HepG2 (cell line): ENCODE measurements around the gene CTU2. TPM values are rescaled to one million over a fixed set of nuclear protein-coding genes. Genes with fewer than 3 reads are reported as not detected.

Experiments used
- BHLHE40 ChIP-seq: IDR thresholded peaks from 2 replicates; pipeline ENCODE4 v1.6.1; 2011; ENCODE audit warnings: low read length, improper control_type of control experiment
- CHD2 ChIP-seq: IDR thresholded peaks from 2 replicates; pipeline ENCODE4 v1.6.1; 2011; ENCODE audit warnings: low read depth, low read length, improper control_type of control experiment
- CREBL2 ChIP-seq: sonication (generic); formaldehyde crosslinking; IDR thresholded peaks from 2 replicates; pipeline ENCODE4 v1.8.1; 2023; ENCODE audit warnings: missing genetic modification reagents, mild to moderate bottlenecking, borderline replicate concordance
- DPF2 ChIP-seq: sonication (generic); formaldehyde crosslinking; IDR thresholded peaks from 2 replicates; pipeline ENCODE4 v1.4.0; 2020; ENCODE audit warnings: mild to moderate bottlenecking, low read depth, missing genetic modification reagents, borderline replicate concordance
- KDM3A ChIP-seq: IDR thresholded peaks from 2 replicates; pipeline ENCODE4 v1.6.1; 2018; ENCODE audit warnings: low read depth, missing compliant biosample characterization
- MTA1 ChIP-seq: sonication (generic); formaldehyde crosslinking; IDR thresholded peaks from 2 replicates; pipeline ENCODE4 v1.4.0; 2020; ENCODE audit warnings: missing genetic modification reagents, mild to moderate bottlenecking, borderline replicate concordance
- NFAT5 ChIP-seq: sonication (generic); formaldehyde crosslinking; IDR thresholded peaks from 2 replicates; pipeline ENCODE4 v1.4.0; 2020; ENCODE audit warnings: missing genetic modification reagents
- NFE2L2 ChIP-seq: fragments of 150-350 bp; IDR thresholded peaks from 2 replicates; pipeline ENCODE4 v1.6.1; 2014; ENCODE audit warnings: low read length
- NKX3-1 ChIP-seq: sonication (generic); formaldehyde crosslinking; IDR thresholded peaks from 2 replicates; pipeline ENCODE4 v1.5.0; 2020; ENCODE audit warnings: missing genetic modification reagents
- SP2 ChIP-seq: sonication (generic); formaldehyde crosslinking; IDR thresholded peaks from 2 replicates; pipeline ENCODE4 v1.5.1; 2020; ENCODE audit warnings: mild to moderate bottlenecking, missing genetic modification reagents
- TARDBP ChIP-seq: sonication (generic); formaldehyde crosslinking; IDR thresholded peaks from 2 replicates; pipeline ENCODE4 v1.8.0; 2022; ENCODE audit warnings: mild to moderate bottlenecking, missing genetic modification reagents
- TBL1XR1 ChIP-seq: fragments of 150-350 bp; IDR thresholded peaks from 2 replicates; pipeline ENCODE4 v1.6.1; 2014; ENCODE audit warnings: borderline replicate concordance, low read length; ENCODE audit not compliant: partially characterized antibody
- ZBTB43 ChIP-seq: sonication (generic); formaldehyde crosslinking; conservative IDR thresholded peaks from 2 replicates; pipeline ENCODE4 v1.4.0; 2020; ENCODE audit warnings: missing genetic modification reagents
- ZMAT3 ChIP-seq: sonication (generic); formaldehyde crosslinking; conservative IDR thresholded peaks from 2 replicates; pipeline ENCODE4 v1.7.0; 2021; ENCODE audit warnings: missing genetic modification reagents
- ZNF333 ChIP-seq: sonication (generic); formaldehyde crosslinking; IDR thresholded peaks from 2 replicates; pipeline ENCODE4 v1.4.0; 2020; ENCODE audit warnings: mild to moderate bottlenecking, missing genetic modification reagents, borderline replicate concordance
- ZNF547 ChIP-seq: sonication (generic); formaldehyde crosslinking; IDR thresholded peaks from 2 replicates; pipeline ENCODE4 v1.5.1; 2020; ENCODE audit warnings: mild to moderate bottlenecking, missing genetic modification reagents
- polyA plus RNA-seq, 8 experiments: library from polyadenylated mRNA; depleted of rRNA in 3 of 8; stranded (reverse) in 7 of 8; unstranded in 1 of 8; fragments of >200 nt; fragmentation: Illumina TruSeq in 4 of 8; extraction: Trizol in 4 of 8; gene quantifications; 2 replicates each; pipeline versions ENCODE4 v1.2.1 to v1.2.3, GENCODE V29; 2011 to 2016; ENCODE audit warnings: low read depth in 4 of 8, missing spikeins in 1 of 8, mixed read lengths in 1 of 8; ENCODE audit not compliant: insufficient read depth in 1 of 8
- total RNA-seq, 5 experiments: library from RNA; depleted of rRNA; stranded (reverse); fragments of >200 nt; fragmentation: Illumina TruSeq; extraction: Trizol; gene quantifications; 2 replicates each; pipeline ENCODE4 v1.2.3, GENCODE V29; 2016; ENCODE audit warnings: low read depth in 1 of 5
- TF ChIP-seq, protein P1 (sequence below): sonication (generic); formaldehyde crosslinking; IDR thresholded peaks from 2 replicates; pipeline ENCODE4 v1.4.0; 2020; ENCODE audit warnings: missing genetic modification reagents, borderline replicate concordance
- TF ChIP-seq, protein P2 (sequence below): IDR thresholded peaks from 2 replicates; pipeline ENCODE4 v1.6.1; 2018; ENCODE audit warnings: missing genetic modification reagents

CTU2 gene
- total and polyA plus RNA-seq, 2 of the 13 experiments (the other 11 are each of a cell fraction or from before 2014, with no cell fraction given) = 13.3 to 21.9 TPM

DNA sequence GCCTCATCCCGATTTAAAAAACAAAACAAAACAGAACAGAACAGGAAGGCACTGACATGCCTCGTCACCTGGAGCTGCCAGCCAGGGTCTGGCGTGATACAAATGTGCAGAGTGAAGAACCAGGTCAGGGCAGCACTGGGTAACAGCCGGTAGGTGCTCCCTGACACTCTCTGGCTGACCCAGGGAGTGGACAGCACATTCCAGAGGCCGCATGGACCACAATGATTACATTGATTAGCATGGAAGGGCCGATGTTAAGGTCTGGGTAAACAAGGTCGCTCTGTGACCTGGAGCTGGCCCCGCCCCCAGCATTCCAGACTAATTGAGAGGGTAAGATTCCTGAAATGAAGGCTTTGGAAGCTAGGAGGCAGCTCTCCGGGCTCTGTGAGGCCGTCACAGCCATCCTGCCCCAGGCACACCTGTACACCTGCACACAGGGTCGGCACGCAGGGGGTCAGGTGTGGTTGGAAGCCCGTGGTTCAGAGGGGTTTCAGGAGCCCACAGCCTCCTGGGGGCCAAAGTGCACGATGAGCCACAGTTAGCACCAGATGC is 57.3 kb downstream of the CTU2 start (continued):
- TF ChIP-seq DPF2 = peak; percentile 79; the same call in 1 of the 2 replicates
- TF ChIP-seq, protein P1, sequence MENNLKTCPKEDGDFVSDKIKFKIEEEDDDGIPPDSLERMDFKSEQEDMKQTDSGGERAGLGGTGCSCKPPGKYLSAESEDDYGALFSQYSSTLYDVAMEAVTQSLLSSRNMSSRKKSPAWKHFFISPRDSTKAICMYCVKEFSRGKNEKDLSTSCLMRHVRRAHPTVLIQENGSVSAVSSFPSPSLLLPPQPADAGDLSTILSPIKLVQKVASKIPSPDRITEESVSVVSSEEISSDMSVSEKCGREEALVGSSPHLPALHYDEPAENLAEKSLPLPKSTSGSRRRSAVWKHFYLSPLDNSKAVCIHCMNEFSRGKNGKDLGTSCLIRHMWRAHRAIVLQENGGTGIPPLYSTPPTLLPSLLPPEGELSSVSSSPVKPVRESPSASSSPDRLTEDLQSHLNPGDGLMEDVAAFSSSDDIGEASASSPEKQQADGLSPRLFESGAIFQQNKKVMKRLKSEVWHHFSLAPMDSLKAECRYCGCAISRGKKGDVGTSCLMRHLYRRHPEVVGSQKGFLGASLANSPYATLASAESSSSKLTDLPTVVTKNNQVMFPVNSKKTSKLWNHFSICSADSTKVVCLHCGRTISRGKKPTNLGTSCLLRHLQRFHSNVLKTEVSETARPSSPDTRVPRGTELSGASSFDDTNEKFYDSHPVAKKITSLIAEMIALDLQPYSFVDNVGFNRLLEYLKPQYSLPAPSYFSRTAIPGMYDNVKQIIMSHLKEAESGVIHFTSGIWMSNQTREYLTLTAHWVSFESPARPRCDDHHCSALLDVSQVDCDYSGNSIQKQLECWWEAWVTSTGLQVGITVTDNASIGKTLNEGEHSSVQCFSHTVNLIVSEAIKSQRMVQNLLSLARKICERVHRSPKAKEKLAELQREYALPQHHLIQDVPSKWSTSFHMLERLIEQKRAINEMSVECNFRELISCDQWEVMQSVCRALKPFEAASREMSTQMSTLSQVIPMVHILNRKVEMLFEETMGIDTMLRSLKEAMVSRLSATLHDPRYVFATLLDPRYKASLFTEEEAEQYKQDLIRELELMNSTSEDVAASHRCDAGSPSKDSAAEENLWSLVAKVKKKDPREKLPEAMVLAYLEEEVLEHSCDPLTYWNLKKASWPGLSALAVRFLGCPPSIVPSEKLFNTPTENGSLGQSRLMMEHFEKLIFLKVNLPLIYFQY (CRISPR knock-in tag) = peak; percentile 97
- TF ChIP-seq NKX3-1 (CRISPR knock-in tag) = no peak
- TF ChIP-seq NFE2L2 = no peak
- no peak for TF ChIP-seq CREBL2 (CRISPR knock-in tag)
- TF ChIP-seq TBL1XR1 = peak; percentile 90
- TF ChIP-seq, protein P2, sequence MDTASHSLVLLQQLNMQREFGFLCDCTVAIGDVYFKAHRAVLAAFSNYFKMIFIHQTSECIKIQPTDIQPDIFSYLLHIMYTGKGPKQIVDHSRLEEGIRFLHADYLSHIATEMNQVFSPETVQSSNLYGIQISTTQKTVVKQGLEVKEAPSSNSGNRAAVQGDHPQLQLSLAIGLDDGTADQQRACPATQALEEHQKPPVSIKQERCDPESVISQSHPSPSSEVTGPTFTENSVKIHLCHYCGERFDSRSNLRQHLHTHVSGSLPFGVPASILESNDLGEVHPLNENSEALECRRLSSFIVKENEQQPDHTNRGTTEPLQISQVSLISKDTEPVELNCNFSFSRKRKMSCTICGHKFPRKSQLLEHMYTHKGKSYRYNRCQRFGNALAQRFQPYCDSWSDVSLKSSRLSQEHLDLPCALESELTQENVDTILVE = 0 out of 2 replicates have a peak, but pooled peaks have one; percentile 32
- TF ChIP-seq BHLHE40 = 0 out of 2 replicates have a peak, but pooled peaks have one; percentile 3
- peak; percentile 86; the same call in 1 of the 2 replicates for TF ChIP-seq TARDBP (CRISPR knock-in tag)
- TF ChIP-seq ZBTB43 (CRISPR knock-in tag) = peak; percentile 82; the same call in 1 of the 2 replicates
- TF ChIP-seq NFAT5 (CRISPR knock-in tag) = peak; percentile 40; the same call in 1 of the 2 replicates
- 0 out of 2 replicates have a peak, but pooled peaks have one; percentile 68 for TF ChIP-seq KDM3A (CRISPR knock-in tag)
- TF ChIP-seq ZNF333 (CRISPR knock-in tag) = no peak
- peak; percentile 79; the same call in 1 of the 2 replicates for TF ChIP-seq MTA1
- no peak for TF ChIP-seq SP2 (CRISPR knock-in tag)
- TF ChIP-seq CHD2 = no peak
- no peak; the same call in 1 of the 2 replicates for TF ChIP-seq ZNF547 (CRISPR knock-in tag)
- TF ChIP-seq ZMAT3 (CRISPR knock-in tag) = peak; percentile 61; the same call in 1 of the 2 replicates
